Type B pancreatic cell (in vitro differentiated cells): ENCODE data around the gene EYA3. TPM values are rescaled to one million over a fixed set of nuclear protein-coding genes. Genes with fewer than 3 reads are reported as not detected.

Experiments
- DNase-seq: peaks from one replicate; pipeline ENCODE4 v3.0.0; 2021; ENCODE audit warnings: mixed read lengths; ENCODE audit not compliant: unreplicated experiment; ENCODE audit errors: extremely low spot score
- H3K27ac Mint-ChIP-seq: 2 replicates; pipeline ENCODE4 v1.8.0; 2021; ENCODE audit warnings: mild to moderate bottlenecking, mixed read lengths
- H3K27me3 Mint-ChIP-seq: 2 replicates; pipeline ENCODE4 v1.8.0; 2021; ENCODE audit warnings: mixed read lengths
- H3K36me3 Mint-ChIP-seq: 2 replicates; pipeline ENCODE4 v1.8.0; 2021; ENCODE audit warnings: mixed read lengths
- H3K4me1 Mint-ChIP-seq: one replicate; pipeline ENCODE4 v1.8.0; 2021; ENCODE audit warnings: mixed read lengths; ENCODE audit not compliant: unreplicated experiment
- H3K4me3 Mint-ChIP-seq: 2 replicates; pipeline ENCODE4 v1.8.0; 2021; ENCODE audit warnings: mild to moderate bottlenecking, mixed read lengths
- H3K9me3 Mint-ChIP-seq: 2 replicates; pipeline ENCODE4 v1.8.0; 2021; ENCODE audit warnings: mixed read lengths
- CTCF ChIP-seq: fragments of 200-600 bp; sonication (generic); conservative IDR thresholded peaks from 2 replicates; pipeline ENCODE4 v1.5.0; 2021; ENCODE audit warnings: antibody characterized with exemption, mild to moderate bottlenecking
- total RNA-seq: library from RNA; stranded (reverse); gene quantifications from 2 replicates; pipeline ENCODE4 v1.2.1, GENCODE V29; 2021; ENCODE audit warnings: low replicate concordance

EYA3 gene
- total RNA-seq, 1 donor from 2014 or later, result 35.4 TPM

GRCh38 chr1:28031173-28031572 lies 57.2 kb downstream of the EYA3 start:
- no peak overlapping the region for H3K4me3 Mint-ChIP-seq
- H3K9me3 Mint-ChIP-seq, result no peaks in the 10 kb centered on the region
- no peaks in the 10 kb centered on the region for H3K27me3 Mint-ChIP-seq
- DNase-seq, result no peak
- H3K27ac Mint-ChIP-seq, result no peak overlapping the region
- peaks cover 14% of the 10 kb centered on the region for H3K36me3 Mint-ChIP-seq
- peaks cover 4% of the 10 kb centered on the region for H3K4me1 Mint-ChIP-seq
- TF ChIP-seq CTCF, result no peak

DNA sequence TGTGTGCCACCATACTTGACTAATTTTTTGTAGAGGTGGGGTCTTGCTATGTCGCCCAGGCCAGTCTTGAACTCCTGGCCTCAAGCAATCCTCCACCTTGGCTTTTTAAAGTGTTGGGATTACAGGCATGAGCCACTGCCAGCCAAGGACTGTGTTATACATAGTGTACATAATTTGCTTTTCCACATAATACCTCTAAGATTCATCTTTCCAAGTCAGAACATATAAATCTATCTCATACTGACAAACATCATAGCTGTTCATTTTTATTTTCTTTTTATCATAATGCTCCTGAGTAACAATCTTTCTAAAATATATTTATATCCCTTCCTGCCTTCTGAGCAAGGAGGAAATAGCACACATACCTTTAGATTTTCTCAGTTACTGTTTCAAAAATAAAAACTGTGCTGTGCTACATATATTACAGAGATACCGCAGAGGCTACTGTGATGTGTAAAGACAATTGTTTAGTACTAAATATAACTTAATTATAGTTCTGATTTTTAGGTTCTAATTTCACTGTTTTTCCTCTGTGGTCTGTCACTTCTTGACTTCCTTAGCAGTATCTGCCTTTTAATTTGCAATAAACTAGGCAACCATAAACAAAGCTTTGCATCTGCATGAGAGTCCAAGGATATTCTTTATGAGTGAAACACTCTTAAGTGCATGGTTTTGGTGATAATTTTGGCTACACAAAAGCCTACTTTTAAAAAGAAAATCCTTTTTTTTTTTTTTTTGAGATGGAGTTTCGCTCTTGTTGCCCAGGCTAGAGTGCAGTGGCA lies 59.3 kb downstream of the EYA3 start:
- no peak for DNase-seq
- no peaks in the 10 kb centered on the region for H3K27me3 Mint-ChIP-seq
- peaks cover 4% of the 10 kb centered on the region for H3K4me1 Mint-ChIP-seq
- no peak overlapping the region for H3K27ac Mint-ChIP-seq
- H3K4me3 Mint-ChIP-seq, result no peak overlapping the region
- H3K9me3 Mint-ChIP-seq, result no peaks in the 10 kb centered on the region
- no peak for TF ChIP-seq CTCF
- peaks cover 4% of the 10 kb centered on the region for H3K36me3 Mint-ChIP-seq

DNA sequence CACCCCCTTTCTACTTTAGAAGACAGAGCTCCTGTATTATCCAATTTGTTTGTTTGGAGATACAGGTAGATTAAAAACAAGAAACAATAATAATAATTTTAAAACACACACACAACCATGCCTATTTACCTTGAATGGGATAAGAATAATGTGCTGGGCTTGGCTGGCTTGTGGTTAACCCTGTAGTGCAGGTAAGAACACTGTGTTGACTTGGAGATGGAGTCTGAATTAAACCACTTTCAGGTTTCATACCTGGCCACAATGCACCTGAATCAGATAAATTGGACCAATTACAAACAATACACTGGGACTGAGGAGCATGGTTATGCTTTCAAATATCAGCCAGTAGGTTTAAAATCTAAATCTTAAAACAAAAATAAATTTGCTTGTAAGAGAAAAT lies 60.8 kb downstream of the EYA3 start:
- Mint-ChIP-seq H3K4me1 (peaks cover 4% of the 10 kb centered on the region), H3K9me3 (no peaks in the 10 kb centered on the region), H3K27ac (no peak overlapping the region), H3K36me3 (peaks cover 7% of the 10 kb centered on the region), H3K4me3 (no peak overlapping the region), H3K27me3 (no peaks in the 10 kb centered on the region)
- no peak for TF ChIP-seq CTCF
- DNase-seq, result no peak

GRCh38 chr1:28027238-28027637 lies 61.2 kb downstream of the EYA3 start:
- Mint-ChIP-seq H3K27ac (no peak overlapping the region), H3K9me3 (no peaks in the 10 kb centered on the region)
- no peak for TF ChIP-seq CTCF

DNA sequence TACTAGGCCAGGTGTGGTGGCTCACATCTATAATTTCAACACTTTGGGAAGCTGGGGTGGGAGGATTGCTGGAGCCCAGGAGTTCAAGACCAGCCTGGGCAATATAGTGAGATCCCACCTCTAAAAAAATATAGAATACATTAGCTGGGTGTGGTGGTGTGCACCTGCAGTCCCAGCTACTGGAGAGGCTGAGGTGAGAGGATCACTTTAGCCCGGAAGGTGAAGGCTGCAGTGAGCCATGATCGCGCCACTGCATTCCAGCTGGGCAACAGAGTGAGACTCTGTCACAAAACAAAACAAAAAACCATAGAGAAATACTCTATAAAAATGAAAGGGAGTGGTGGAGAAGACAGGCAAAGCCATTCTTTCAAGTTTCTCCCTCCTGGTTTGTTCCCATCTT lies 62.1 kb downstream of the EYA3 start:
- Mint-ChIP-seq H3K4me1 (peaks cover 5% of the 10 kb centered on the region), H3K4me3 (no peak overlapping the region), H3K9me3 (no peaks in the 10 kb centered on the region), H3K27me3 (no peaks in the 10 kb centered on the region), H3K36me3 (peaks cover 7% of the 10 kb centered on the region), H3K27ac (no peak overlapping the region)
- TF ChIP-seq CTCF, result no peak
- no peak for DNase-seq

More at GRCh38 chr1:28027238-28027637, 61.2 kb downstream of the EYA3 start:
- Mint-ChIP-seq H3K4me3 (no peak overlapping the region), H3K36me3 (peaks cover 7% of the 10 kb centered on the region), H3K27me3 (no peaks in the 10 kb centered on the region), H3K4me1 (peaks cover 4% of the 10 kb centered on the region)
- no peak for DNase-seq
